HEK293 (cell line): ENCODE data around the gene MYT1.

Experiments used
- CTCF ChIA-PET: fragments of 350-600 bp; formaldehyde crosslinking; extraction: SDS; loops from one replicate; lab custom pipeline; 2021; ENCODE audit warnings: antibody characterized with exemption; lab: Yijun Ruan, JAX
- POLR2A ChIA-PET: fragments of 300-600 bp; formaldehyde crosslinking; extraction: SDS; loops from one replicate; lab custom pipeline; 2020; ENCODE audit warnings: antibody characterized with exemption, inconsistent platforms; lab: Yijun Ruan, JAX
- H3K27ac ChIP-seq: fragments of 200-500 bp; sonication (Bioruptor generic); 2 replicates; pipeline ENCODE4 v1.5.1; 2014; ENCODE audit warnings: low read depth, low read length, control low read depth, inconsistent platforms; ENCODE audit errors: extremely low read depth
- H3K36me3 ChIP-seq, 2 experiments: fragments of 200-500 bp in 1 of 2; sonication (Bioruptor generic) in 1 of 2; 1 replicate in 1 of 2; 2 replicates in 1 of 2; pipeline ENCODE4 v1.5.1; 2014 to 2017; ENCODE audit warnings: inconsistent platforms in 2 of 2, low read length in 2 of 2; ENCODE audit not compliant: control insufficient read depth in 2 of 2, insufficient read depth in 1 of 2
- H3K4me1 ChIP-seq: fragments of 200-500 bp; sonication (Bioruptor generic); 2 replicates; pipeline ENCODE4 v1.5.1; 2014; ENCODE audit warnings: mild to moderate bottlenecking, low read length, inconsistent platforms; ENCODE audit not compliant: control insufficient read depth, insufficient read depth
- H3K4me3 ChIP-seq: 2 replicates; pipeline ENCODE4 v1.5.1; 2011; ENCODE audit warnings: low read depth, mild to moderate bottlenecking, control low read depth, low read length, moderate library complexity
- H3K9me3 ChIP-seq: fragments of 200-500 bp; sonication (Bioruptor generic); 2 replicates; pipeline ENCODE4 v1.5.1; 2014; ENCODE audit warnings: low read depth, low read length, inconsistent platforms; ENCODE audit not compliant: control insufficient read depth, insufficient read depth
- ELK4 ChIP-seq: IDR thresholded peaks from 2 replicates; pipeline ENCODE4 v1.6.1; 2011; ENCODE audit warnings: mild to moderate bottlenecking, low read depth, low read length, borderline replicate concordance
- GLIS1 ChIP-seq: fragments of 450-650 bp; formaldehyde crosslinking; IDR thresholded peaks from 2 replicates; pipeline ENCODE4 v1.5.1; 2016; ENCODE audit warnings: missing biosample characterization, missing genetic modification characterization
- KLF1 ChIP-seq: fragments of 450-650 bp; formaldehyde crosslinking; IDR thresholded peaks from 2 replicates; pipeline ENCODE4 v1.5.1; 2016; ENCODE audit warnings: missing biosample characterization, missing genetic modification characterization
- KLF9 ChIP-seq: fragments of 450-650 bp; formaldehyde crosslinking; IDR thresholded peaks from 2 replicates; pipeline ENCODE4 v1.5.1; 2016; ENCODE audit warnings: missing biosample characterization, missing genetic modification characterization, low read depth
- SCRT1 ChIP-seq: fragments of 450-650 bp; formaldehyde crosslinking; IDR thresholded peaks from 2 replicates; pipeline ENCODE4 v1.5.1; 2016; ENCODE audit warnings: missing biosample characterization, missing genetic modification characterization, borderline replicate concordance
- TSHZ1 ChIP-seq: fragments of 450-650 bp; formaldehyde crosslinking; IDR thresholded peaks from 2 replicates; pipeline ENCODE4 v1.5.1; 2016; ENCODE audit warnings: missing biosample characterization, missing genetic modification characterization, borderline replicate concordance
- YY1 ChIP-seq: fragments of 450-650 bp; formaldehyde crosslinking; IDR thresholded peaks from 2 replicates; pipeline ENCODE4 v1.5.1; 2018; ENCODE audit warnings: missing biosample characterization, missing genetic modification characterization
- ZBTB20 ChIP-seq: fragments of 450-650 bp; formaldehyde crosslinking; IDR thresholded peaks from 2 replicates; pipeline ENCODE4 v1.5.1; 2016; ENCODE audit warnings: missing biosample characterization, missing genetic modification characterization
- ZBTB7A ChIP-seq: fragments of 450-650 bp; formaldehyde crosslinking; IDR thresholded peaks from 2 replicates; pipeline ENCODE4 v1.5.1; 2016; ENCODE audit warnings: low read depth, missing biosample characterization, missing genetic modification characterization
- ZFP69B ChIP-seq: fragments of 450-650 bp; formaldehyde crosslinking; IDR thresholded peaks from 2 replicates; pipeline ENCODE4 v1.5.1; 2016; ENCODE audit warnings: missing biosample characterization, missing genetic modification characterization
- ZNF155 ChIP-seq: fragments of 450-650 bp; formaldehyde crosslinking; IDR thresholded peaks from 2 replicates; pipeline ENCODE4 v1.5.1; 2016; ENCODE audit warnings: missing biosample characterization, missing genetic modification characterization
- ZNF239 ChIP-seq: fragments of 450-650 bp; formaldehyde crosslinking; IDR thresholded peaks from 2 replicates; pipeline ENCODE4 v1.5.1; 2016; ENCODE audit warnings: missing biosample characterization, missing genetic modification characterization
- ZNF391 ChIP-seq: fragments of 450-650 bp; formaldehyde crosslinking; IDR thresholded peaks from 2 replicates; pipeline ENCODE4 v1.5.1; 2016; ENCODE audit warnings: low read depth, missing biosample characterization, missing genetic modification characterization, borderline replicate concordance
- ZNF513 ChIP-seq: fragments of 450-650 bp; IDR thresholded peaks from 2 replicates; pipeline ENCODE4 v1.5.1; 2018; ENCODE audit warnings: missing biosample characterization, missing genetic modification characterization
- ZNF529 ChIP-seq: fragments of 450-650 bp; formaldehyde crosslinking; IDR thresholded peaks from 2 replicates; pipeline ENCODE4 v1.5.1; 2017; ENCODE audit warnings: missing genetic modification characterization, missing biosample characterization; ENCODE audit not compliant: insufficient replicate concordance
- ZNF549 ChIP-seq: fragments of 450-650 bp; IDR thresholded peaks from 2 replicates; pipeline ENCODE4 v1.5.1; 2018; ENCODE audit warnings: missing biosample characterization, missing genetic modification characterization, mild to moderate bottlenecking, inconsistent platforms, moderate library complexity
- ZNF654 ChIP-seq: fragments of 450-650 bp; formaldehyde crosslinking; IDR thresholded peaks from 2 replicates; pipeline ENCODE4 v1.5.1; 2016; ENCODE audit warnings: low read depth, missing biosample characterization, missing genetic modification characterization
- ZNF837 ChIP-seq: fragments of 450-650 bp; formaldehyde crosslinking; IDR thresholded peaks from 2 replicates; pipeline ENCODE4 v1.5.1; 2016; ENCODE audit warnings: missing biosample characterization, missing genetic modification characterization
- TF ChIP-seq, protein P1 (sequence below): fragments of 450-650 bp; formaldehyde crosslinking; IDR thresholded peaks from 2 replicates; pipeline ENCODE4 v1.5.1; 2016; ENCODE audit warnings: missing biosample characterization, missing genetic modification characterization
- TF ChIP-seq, protein P2 (sequence below): fragments of 450-650 bp; formaldehyde crosslinking; IDR thresholded peaks from 2 replicates; pipeline ENCODE4 v1.5.1; 2016; ENCODE audit warnings: missing biosample characterization, missing genetic modification characterization
- TF ChIP-seq, protein P3 (sequence below): fragments of 450-650 bp; formaldehyde crosslinking; IDR thresholded peaks from 2 replicates; pipeline ENCODE4 v1.5.1; 2016; ENCODE audit warnings: missing biosample characterization, missing genetic modification characterization

MYT1 gene

GRCh38 chr20:64216910-64217309 is 52.7 kb downstream of the MYT1 start:
- no peak overlapping the region for H3K27ac ChIP-seq
- H3K36me3 ChIP-seq, result no peaks in the 10 kb centered on the region
- no peaks in the 10 kb centered on the region for H3K4me1 ChIP-seq
- CTCF ChIA-PET, result interaction anchor here (0.6 kb wide), 1 partner anchor 993 kb away, joined by 3 read pairs; no protein-coding TSS in a partner anchor
- H3K9me3 ChIP-seq, result no peaks in the 10 kb centered on the region
- H3K4me3 ChIP-seq, result no peak overlapping the region
- TF ChIP-seq, protein P1, sequence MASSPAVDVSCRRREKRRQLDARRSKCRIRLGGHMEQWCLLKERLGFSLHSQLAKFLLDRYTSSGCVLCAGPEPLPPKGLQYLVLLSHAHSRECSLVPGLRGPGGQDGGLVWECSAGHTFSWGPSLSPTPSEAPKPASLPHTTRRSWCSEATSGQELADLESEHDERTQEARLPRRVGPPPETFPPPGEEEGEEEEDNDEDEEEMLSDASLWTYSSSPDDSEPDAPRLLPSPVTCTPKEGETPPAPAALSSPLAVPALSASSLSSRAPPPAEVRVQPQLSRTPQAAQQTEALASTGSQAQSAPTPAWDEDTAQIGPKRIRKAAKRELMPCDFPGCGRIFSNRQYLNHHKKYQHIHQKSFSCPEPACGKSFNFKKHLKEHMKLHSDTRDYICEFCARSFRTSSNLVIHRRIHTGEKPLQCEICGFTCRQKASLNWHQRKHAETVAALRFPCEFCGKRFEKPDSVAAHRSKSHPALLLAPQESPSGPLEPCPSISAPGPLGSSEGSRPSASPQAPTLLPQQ, result no peak
- no peak for TF ChIP-seq ZNF239 (tag by site-specific recombination)
- no peak for TF ChIP-seq SCRT1
- TF ChIP-seq ZNF529 (tag by site-specific recombination), result no peak
- no peak for TF ChIP-seq ZNF391 (tag by site-specific recombination)
- TF ChIP-seq YY1, result no peak
- no peak for TF ChIP-seq ZNF155 (tag by site-specific recombination)
- TF ChIP-seq TSHZ1, result no peak
- no peak for TF ChIP-seq ZNF837
- TF ChIP-seq ZNF549 (tag by site-specific recombination), result no peak
- POLR2A ChIA-PET, result no interaction called here

GRCh38 chr20:64217539-64218221 is 53.4 kb downstream of the MYT1 start:
- CTCF ChIA-PET, result interaction anchor here (0.6 to 0.7 kb wide), 2 partner anchors 11 to 993 kb away, joined by 3 read pairs; no protein-coding TSS in a partner anchor
- Histone ChIP-seq H3K36me3 (no peaks in the 10 kb centered on the region), H3K27ac (no peak overlapping the region), H3K9me3 (no peaks in the 10 kb centered on the region), H3K4me3 (no peak overlapping the region), H3K4me1 (no peaks in the 10 kb centered on the region)
- POLR2A ChIA-PET, result no interaction called here
- TF ChIP-seq, protein P2, sequence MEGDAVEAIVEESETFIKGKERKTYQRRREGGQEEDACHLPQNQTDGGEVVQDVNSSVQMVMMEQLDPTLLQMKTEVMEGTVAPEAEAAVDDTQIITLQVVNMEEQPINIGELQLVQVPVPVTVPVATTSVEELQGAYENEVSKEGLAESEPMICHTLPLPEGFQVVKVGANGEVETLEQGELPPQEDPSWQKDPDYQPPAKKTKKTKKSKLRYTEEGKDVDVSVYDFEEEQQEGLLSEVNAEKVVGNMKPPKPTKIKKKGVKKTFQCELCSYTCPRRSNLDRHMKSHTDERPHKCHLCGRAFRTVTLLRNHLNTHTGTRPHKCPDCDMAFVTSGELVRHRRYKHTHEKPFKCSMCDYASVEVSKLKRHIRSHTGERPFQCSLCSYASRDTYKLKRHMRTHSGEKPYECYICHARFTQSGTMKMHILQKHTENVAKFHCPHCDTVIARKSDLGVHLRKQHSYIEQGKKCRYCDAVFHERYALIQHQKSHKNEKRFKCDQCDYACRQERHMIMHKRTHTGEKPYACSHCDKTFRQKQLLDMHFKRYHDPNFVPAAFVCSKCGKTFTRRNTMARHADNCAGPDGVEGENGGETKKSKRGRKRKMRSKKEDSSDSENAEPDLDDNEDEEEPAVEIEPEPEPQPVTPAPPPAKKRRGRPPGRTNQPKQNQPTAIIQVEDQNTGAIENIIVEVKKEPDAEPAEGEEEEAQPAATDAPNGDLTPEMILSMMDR (tag by site-specific recombination), result no peak
- TF ChIP-seq GLIS1 (0 out of 2 replicates have a peak, but pooled peaks have one; percentile 25), ZBTB20 (tag by site-specific recombination) (no peak), ELK4 (no peak), ZFP69B (tag by site-specific recombination) (0 out of 2 replicates have a peak, but pooled peaks have one; percentile 36), ZNF513 (tag by site-specific recombination) (no peak), KLF9 (tag by site-specific recombination) (no peak), ZNF654 (tag by site-specific recombination) (no peak), KLF1 (tag by site-specific recombination) (peak; percentile 42; the same call in 1 of the 2 replicates), ZBTB7A (no peak)
- TF ChIP-seq, protein P3, sequence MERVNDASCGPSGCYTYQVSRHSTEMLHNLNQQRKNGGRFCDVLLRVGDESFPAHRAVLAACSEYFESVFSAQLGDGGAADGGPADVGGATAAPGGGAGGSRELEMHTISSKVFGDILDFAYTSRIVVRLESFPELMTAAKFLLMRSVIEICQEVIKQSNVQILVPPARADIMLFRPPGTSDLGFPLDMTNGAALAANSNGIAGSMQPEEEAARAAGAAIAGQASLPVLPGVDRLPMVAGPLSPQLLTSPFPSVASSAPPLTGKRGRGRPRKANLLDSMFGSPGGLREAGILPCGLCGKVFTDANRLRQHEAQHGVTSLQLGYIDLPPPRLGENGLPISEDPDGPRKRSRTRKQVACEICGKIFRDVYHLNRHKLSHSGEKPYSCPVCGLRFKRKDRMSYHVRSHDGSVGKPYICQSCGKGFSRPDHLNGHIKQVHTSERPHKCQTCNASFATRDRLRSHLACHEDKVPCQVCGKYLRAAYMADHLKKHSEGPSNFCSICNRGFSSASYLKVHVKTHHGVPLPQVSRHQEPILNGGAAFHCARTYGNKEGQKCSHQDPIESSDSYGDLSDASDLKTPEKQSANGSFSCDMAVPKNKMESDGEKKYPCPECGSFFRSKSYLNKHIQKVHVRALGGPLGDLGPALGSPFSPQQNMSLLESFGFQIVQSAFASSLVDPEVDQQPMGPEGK (tag by site-specific recombination), result no peak
- TF ChIP-seq, protein P1, result no peak
